ENCODE data around the gene DCDC1. TPM values are rescaled to one million over a fixed set of nuclear protein-coding genes. Genes with fewer than 3 reads are reported as not detected.

DCDC1 gene
- total RNA-seq, 1 donor from 2014 or later: 6.9 TPM

DNA sequence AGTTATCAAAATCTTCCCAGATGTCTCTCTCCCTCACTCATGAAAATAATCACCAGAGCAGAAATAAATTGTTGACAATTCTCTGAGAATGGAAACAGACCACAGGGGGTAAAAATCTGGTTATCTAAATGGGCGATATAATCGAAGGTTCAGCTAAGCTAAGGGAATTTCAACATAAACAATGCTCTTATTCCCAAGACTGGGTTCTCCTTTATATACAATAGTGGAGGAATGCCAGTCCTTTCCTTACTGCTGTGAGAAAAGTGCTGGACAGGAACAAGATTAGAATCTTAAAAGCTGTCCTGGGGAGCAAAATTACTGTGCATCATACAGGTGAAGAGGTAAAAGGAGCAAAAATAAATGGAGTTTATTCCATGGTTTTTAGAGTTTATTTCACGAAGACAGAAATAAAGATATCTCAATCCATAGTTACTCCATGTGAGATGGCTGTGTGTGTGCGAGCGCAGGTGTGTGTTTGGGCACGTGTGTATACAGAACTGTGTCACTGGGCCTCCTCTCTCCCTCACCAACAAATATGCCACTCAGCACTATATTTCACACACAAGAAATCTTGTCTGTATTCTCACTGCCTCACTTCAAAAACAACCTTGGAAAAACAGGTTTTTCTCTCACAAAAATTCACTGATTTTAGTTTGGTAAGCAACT lies 385.6 kb downstream of the DCDC1 start:
- Mint-ChIP-seq H3K36me3 (ENCODE audit: insufficient read depth) (no peaks in the 10 kb centered on the region), H3K9me3 (ENCODE audit: low read depth) (no peaks in the 10 kb centered on the region), H3K27me3 (no peaks in the 10 kb centered on the region), H3K27ac (no peak overlapping the region), H3K4me1 (ENCODE audit: low read depth) (peaks cover 5% of the 10 kb centered on the region), H3K4me3 (ENCODE audit: low read depth) (no peak overlapping the region)
- no peak for DNase-seq (ENCODE audit: low spot score, unreplicated experiment)
- TF ChIP-seq, protein P1, sequence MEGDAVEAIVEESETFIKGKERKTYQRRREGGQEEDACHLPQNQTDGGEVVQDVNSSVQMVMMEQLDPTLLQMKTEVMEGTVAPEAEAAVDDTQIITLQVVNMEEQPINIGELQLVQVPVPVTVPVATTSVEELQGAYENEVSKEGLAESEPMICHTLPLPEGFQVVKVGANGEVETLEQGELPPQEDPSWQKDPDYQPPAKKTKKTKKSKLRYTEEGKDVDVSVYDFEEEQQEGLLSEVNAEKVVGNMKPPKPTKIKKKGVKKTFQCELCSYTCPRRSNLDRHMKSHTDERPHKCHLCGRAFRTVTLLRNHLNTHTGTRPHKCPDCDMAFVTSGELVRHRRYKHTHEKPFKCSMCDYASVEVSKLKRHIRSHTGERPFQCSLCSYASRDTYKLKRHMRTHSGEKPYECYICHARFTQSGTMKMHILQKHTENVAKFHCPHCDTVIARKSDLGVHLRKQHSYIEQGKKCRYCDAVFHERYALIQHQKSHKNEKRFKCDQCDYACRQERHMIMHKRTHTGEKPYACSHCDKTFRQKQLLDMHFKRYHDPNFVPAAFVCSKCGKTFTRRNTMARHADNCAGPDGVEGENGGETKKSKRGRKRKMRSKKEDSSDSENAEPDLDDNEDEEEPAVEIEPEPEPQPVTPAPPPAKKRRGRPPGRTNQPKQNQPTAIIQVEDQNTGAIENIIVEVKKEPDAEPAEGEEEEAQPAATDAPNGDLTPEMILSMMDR (IDR thresholded peaks at IDR 0.05; ENCODE audit: unreplicated experiment): no peak

DNA sequence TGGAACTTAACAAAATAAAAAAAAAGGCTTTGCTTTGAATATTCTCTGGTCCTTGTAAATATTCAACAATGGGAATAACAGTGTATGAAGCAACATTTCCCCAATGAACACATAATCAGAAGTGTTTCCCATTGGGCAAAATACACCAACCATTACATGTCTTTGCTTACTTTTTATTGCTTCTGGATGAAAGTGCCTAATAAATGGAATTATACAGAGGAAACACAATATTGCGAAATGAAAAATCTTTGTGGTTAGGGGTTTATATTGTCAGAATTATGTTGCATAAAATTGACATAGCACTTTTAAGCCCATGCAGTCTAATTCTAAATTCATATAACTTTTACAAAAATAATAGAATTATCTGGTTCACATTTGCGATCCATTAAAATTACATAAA lies 386.4 kb downstream of the DCDC1 start:
- H3K36me3 Mint-ChIP-seq (ENCODE audit: insufficient read depth): no peaks in the 10 kb centered on the region
- H3K4me1 Mint-ChIP-seq (ENCODE audit: low read depth): peaks cover 5% of the 10 kb centered on the region
- no peaks in the 10 kb centered on the region for H3K9me3 Mint-ChIP-seq (ENCODE audit: low read depth)
- H3K27ac Mint-ChIP-seq: no peak overlapping the region
- H3K4me3 Mint-ChIP-seq (ENCODE audit: low read depth): no peak overlapping the region
- DNase-seq (ENCODE audit: low spot score, unreplicated experiment): no peak
- TF ChIP-seq, protein P1 (IDR thresholded peaks at IDR 0.05; ENCODE audit: unreplicated experiment): no peak
- H3K27me3 Mint-ChIP-seq: no peaks in the 10 kb centered on the region

DNA sequence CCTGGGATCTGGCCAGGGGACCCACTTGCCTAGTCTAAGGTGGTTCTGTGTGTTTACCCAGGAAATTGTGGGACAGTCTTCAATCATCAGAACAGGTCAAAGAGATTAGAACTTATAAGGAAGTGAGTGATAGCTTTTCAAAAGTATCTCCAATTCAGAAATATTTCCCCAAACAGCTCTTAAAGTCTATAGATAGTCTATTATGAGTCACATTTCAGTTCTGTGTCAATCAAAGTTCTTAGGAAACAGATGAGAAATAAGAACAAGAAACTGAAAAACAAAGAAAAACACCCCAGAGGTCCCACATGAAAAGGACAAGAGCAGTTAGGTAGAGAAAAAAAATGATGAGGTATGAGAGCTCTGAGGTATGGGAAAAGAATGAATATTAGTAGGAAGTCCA lies 402.0 kb downstream of the DCDC1 start:
- no peak overlapping the region for H3K27ac Mint-ChIP-seq
- no peaks in the 10 kb centered on the region for H3K27me3 Mint-ChIP-seq
- no peaks in the 10 kb centered on the region for H3K36me3 Mint-ChIP-seq (ENCODE audit: insufficient read depth)

DNA sequence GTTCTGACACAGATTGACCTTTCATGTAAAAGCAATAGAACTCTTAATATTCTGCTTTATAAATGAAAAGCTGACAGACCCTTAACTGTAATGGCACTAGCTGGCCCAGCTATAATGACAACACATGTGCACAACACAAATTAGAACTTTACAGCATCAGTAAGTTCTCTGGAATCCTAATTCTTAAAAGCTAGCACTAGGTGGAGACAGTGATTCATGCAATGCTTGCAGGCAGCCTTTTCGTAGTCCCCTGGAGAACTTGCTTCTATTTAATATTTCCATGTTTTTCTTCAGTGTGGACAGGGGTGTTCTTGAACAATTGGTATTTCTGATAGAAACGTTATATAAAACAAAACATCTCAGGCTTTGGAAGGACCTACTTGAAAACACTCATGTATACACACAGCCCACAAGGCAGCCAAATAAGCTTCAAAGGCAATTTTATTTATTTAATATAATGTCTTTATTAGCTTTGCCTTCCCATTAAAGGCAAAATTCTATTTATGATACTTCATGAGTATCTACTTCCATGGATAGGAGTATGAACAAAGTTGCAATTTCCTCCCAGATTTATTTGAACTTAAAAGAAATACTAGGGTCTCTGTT lies 409.0 kb downstream of the DCDC1 start:
- no peaks in the 10 kb centered on the region for H3K4me1 Mint-ChIP-seq (ENCODE audit: low read depth)
- DNase-seq (ENCODE audit: low spot score, unreplicated experiment): no peak
- H3K36me3 Mint-ChIP-seq (ENCODE audit: insufficient read depth): no peaks in the 10 kb centered on the region
- TF ChIP-seq, protein P1 (IDR thresholded peaks at IDR 0.05; ENCODE audit: unreplicated experiment): peak; percentile 84
- H3K9me3 Mint-ChIP-seq (ENCODE audit: low read depth): no peaks in the 10 kb centered on the region
- no peak overlapping the region for H3K4me3 Mint-ChIP-seq (ENCODE audit: low read depth)
- H3K27me3 Mint-ChIP-seq: peaks cover 7% of the 10 kb centered on the region
- H3K27ac Mint-ChIP-seq: no peak overlapping the region

More for the DNA sequence above, 402.0 kb downstream of the DCDC1 start:
- TF ChIP-seq, protein P1 (IDR thresholded peaks at IDR 0.05; ENCODE audit: unreplicated experiment): no peak
- Mint-ChIP-seq H3K9me3 (ENCODE audit: low read depth) (peaks cover 11% of the 10 kb centered on the region), H3K4me1 (ENCODE audit: low read depth) (no peaks in the 10 kb centered on the region), H3K4me3 (ENCODE audit: low read depth) (no peak overlapping the region)
- no peak for DNase-seq (ENCODE audit: low spot score, unreplicated experiment)

DNA sequence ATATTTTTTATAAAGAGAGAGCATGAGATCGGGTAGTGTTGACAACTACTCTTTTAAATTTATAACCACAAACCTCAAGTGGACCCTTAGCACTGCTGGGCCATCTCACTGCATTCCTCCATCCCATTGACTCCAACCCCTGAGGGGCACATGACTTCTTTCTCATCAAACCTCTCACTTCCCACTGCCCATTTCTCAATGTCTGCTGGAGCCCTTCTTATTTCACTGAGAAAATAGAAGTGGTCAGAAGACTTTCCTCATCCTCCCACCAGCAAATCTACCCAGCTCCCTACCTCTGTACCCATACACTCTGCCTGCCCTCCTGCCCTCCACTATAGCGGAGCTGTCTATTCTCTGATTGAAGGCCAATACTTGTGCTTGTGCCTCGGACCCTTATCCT lies 412.8 kb downstream of the DCDC1 start:
- no peaks in the 10 kb centered on the region for H3K36me3 Mint-ChIP-seq (ENCODE audit: insufficient read depth)
- DNase-seq (ENCODE audit: low spot score, unreplicated experiment): no peak
- H3K27ac Mint-ChIP-seq: no peak overlapping the region
- no peak overlapping the region for H3K4me3 Mint-ChIP-seq (ENCODE audit: low read depth)
- peaks cover 7% of the 10 kb centered on the region for H3K27me3 Mint-ChIP-seq
- TF ChIP-seq, protein P1 (IDR thresholded peaks at IDR 0.05; ENCODE audit: unreplicated experiment): no peak
- H3K4me1 Mint-ChIP-seq (ENCODE audit: low read depth): no peaks in the 10 kb centered on the region
- H3K9me3 Mint-ChIP-seq (ENCODE audit: low read depth): no peaks in the 10 kb centered on the region
